K562 (cell line): ENCODE measurements around the gene ARHGEF40. TPM values are rescaled to one million over a fixed set of nuclear protein-coding genes. Genes with fewer than 3 reads are reported as not detected.

Experiments used
- ATAC-seq: fragments of 200-7000 bp; cut with Tn5 transposase; 3 replicates; pipeline ENCODE4 v1.9.1; 2020; ENCODE audit warnings: moderate library complexity
- BruUV-seq: library from RNA; stranded (reverse); fragments of 400-500 nt; replicated peaks from 2 replicates; lab custom pipeline; 2021; lab: Mats Ljungman, UMichigan
- CTCF ChIA-PET: fragments of 300-600 bp; formaldehyde crosslinking; extraction: SDS; loops from one replicate; lab custom pipeline; 2021; ENCODE audit warnings: low intra/inter-chr PET ratio; lab: Yijun Ruan, JAX
- POLR2A ChIA-PET: fragments of 300-600, 350-650 bp; sonication (Branson Sonifier 250); formaldehyde crosslinking; extraction: SDS; loops from one replicate; lab custom pipeline; 2021; ENCODE audit warnings: antibody characterized with exemption, inconsistent platforms; lab: Yijun Ruan, JAX
- DNase-seq, 4 experiments: peaks; one replicate each; pipeline versions ENCODE4 v3.0.0 to v3.0.0-alpha.2; 2011 to 2018; ENCODE audit warnings: low spot score in 3 of 4, mixed read lengths in 3 of 4; ENCODE audit errors: extremely low read depth in 1 of 4
- FAIRE-seq: peaks from 2 replicates; lab custom pipeline; 2011; peaks lifted over from hg19 to GRCh38; lab: Jason Lieb, UNC
- H2AFZ ChIP-seq: 2 replicates; pipeline ENCODE4 v1.6.0; 2011; ENCODE audit warnings: low read depth, low read length, control low read depth, inconsistent platforms
- H3K27ac ChIP-seq: fragments of 200-600 bp; 3 replicates; pipeline ENCODE4 v1.8.0; 2011; ENCODE audit warnings: low read depth, mild to moderate bottlenecking, control low read depth, inconsistent platforms, low read length, moderate library complexity, mixed read lengths; ENCODE audit errors: extremely low read depth
- H3K27me3 ChIP-seq, 2 experiments: fragments of 300-600 bp in 1 of 2; 2 replicates in 1 of 2; 3 replicates in 1 of 2; pipeline versions ENCODE4 v1.6.0 to v1.8.0; 2011; ENCODE audit warnings: inconsistent platforms in 2 of 2, low read length in 2 of 2, mild to moderate bottlenecking in 1 of 2, mixed read lengths in 1 of 2, moderate library complexity in 1 of 2; ENCODE audit not compliant: control insufficient read depth in 2 of 2, insufficient read depth in 2 of 2
- H3K36me3 ChIP-seq: fragments of 300-600 bp; 3 replicates; pipeline ENCODE4 v1.8.0; 2011; ENCODE audit warnings: mild to moderate bottlenecking, low read length, inconsistent platforms; ENCODE audit not compliant: control insufficient read depth, insufficient read depth
- H3K4me1 ChIP-seq, 2 experiments: fragments of 200-600 bp in 1 of 2; replicated peaks in 1 of 2; 2 replicates in 1 of 2; 3 replicates in 1 of 2; pipeline versions ENCODE4 v1.5.1 to v1.8.0; 2011; ENCODE audit warnings: inconsistent platforms in 2 of 2, low read length in 2 of 2, mild to moderate bottlenecking in 1 of 2, mixed read lengths in 1 of 2, moderate library complexity in 1 of 2; ENCODE audit not compliant: control insufficient read depth in 2 of 2, insufficient read depth in 2 of 2
- H3K4me2 ChIP-seq: 2 replicates; pipeline ENCODE4 v1.6.1; 2011; ENCODE audit warnings: low read length, control low read depth, inconsistent platforms, mixed read lengths; ENCODE audit not compliant: insufficient read depth
- H3K4me3 ChIP-seq: fragments of 200-600 bp; sonication (generic), shearing (Covaris generic); 2 replicates; pipeline ENCODE4 v1.5.1; 2016; ENCODE audit warnings: control low read depth, inconsistent platforms
- H3K79me2 ChIP-seq: fragments of 200-600 bp; 3 replicates; pipeline ENCODE4 v1.8.0; 2011; ENCODE audit warnings: low read length, inconsistent platforms; ENCODE audit not compliant: control insufficient read depth, insufficient read depth
- H3K9ac ChIP-seq, 2 experiments: 2 replicates each; pipeline versions ENCODE4 v1.6.0 to v1.6.1; 2011; ENCODE audit warnings: low read depth in 2 of 2, low read length in 2 of 2, control low read depth in 1 of 2, inconsistent platforms in 1 of 2, mild to moderate bottlenecking in 1 of 2, mixed read lengths in 1 of 2; ENCODE audit not compliant: insufficient read depth in 1 of 2
- H3K9me1 ChIP-seq: one replicate; pipeline ENCODE4 v1.6.0; 2011; ENCODE audit warnings: inconsistent platforms, mild to moderate bottlenecking, low read length, moderate library complexity; ENCODE audit not compliant: control insufficient read depth, insufficient read depth
- H3K9me3 ChIP-seq: replicated peaks from 2 replicates; pipeline ENCODE4 v1.5.1; 2011; ENCODE audit warnings: low read depth, low read length, inconsistent platforms; ENCODE audit not compliant: control insufficient read depth, insufficient read depth
- H4K20me1 ChIP-seq: replicated peaks from 2 replicates; pipeline ENCODE4 v1.6.1; 2011; ENCODE audit warnings: low read length, inconsistent platforms, mixed read lengths; ENCODE audit not compliant: control insufficient read depth, insufficient read depth
- GATA2 ChIP-seq: sonication (generic); formaldehyde crosslinking; IDR thresholded peaks from 2 replicates; pipeline ENCODE4 v1.4.0; 2020; ENCODE audit warnings: mild to moderate bottlenecking, missing genetic modification reagents
- HDGF ChIP-seq: fragments of 450-650 bp; IDR thresholded peaks from 2 replicates; pipeline ENCODE4 v1.6.1; 2016
- HOMEZ ChIP-seq: fragments of 250-450 bp; sonication (Bioruptor Pico); IDR thresholded peaks from 2 replicates; pipeline ENCODE4 v1.4.0; 2020; ENCODE audit warnings: mild to moderate bottlenecking, moderate library complexity
- IRF1 ChIP-seq: sonication (generic); formaldehyde crosslinking; IDR thresholded peaks from 2 replicates; pipeline ENCODE4 v1.8.0; 2022; ENCODE audit warnings: missing genetic modification reagents, mild to moderate bottlenecking, borderline replicate concordance
- NFIX ChIP-seq: fragments of 250-450 bp; sonication (Bioruptor Pico); IDR thresholded peaks from 2 replicates; pipeline ENCODE4 v1.4.0; 2020; ENCODE audit warnings: low read depth, mild to moderate bottlenecking, moderate library complexity
- STAT5B ChIP-seq: fragments of 250-450 bp; sonication (Bioruptor Pico); IDR thresholded peaks from 2 replicates; pipeline ENCODE4 v1.8.0; 2021; ENCODE audit warnings: mild to moderate bottlenecking, inconsistent platforms
- WGBS: fragments of 100-300 bp; shearing (Covaris generic); methylation state at CpG from one replicate; pipeline ENCODE4 v1.1.6; 2016; ENCODE audit warnings: low coverage, mixed read lengths; ENCODE audit not compliant: insufficient coverage; ENCODE audit errors: missing lambda C conversion rate; 5-methylcytosine and 5-hydroxymethylcytosine counted together
- in situ Hi-C: fragments of 300-500 bp; cut with MboI; formaldehyde crosslinking; loops from 4 replicates; pipeline ENCODE4 v1.15.0; 2018; ENCODE audit warnings: inconsistent platforms, mixed read lengths
- intact Hi-C: fragments of 100-400 bp; cut with micrococcal nuclease; formaldehyde crosslinking; loops from 2 replicates; pipeline ENCODE4 v1.14.2; 2022
- polyA plus RNA-seq, 8 experiments: library from polyadenylated mRNA; depleted of rRNA in 4 of 8; stranded (reverse) in 5 of 8; unstranded in 3 of 8; fragments of >200 nt; fragmentation: Nextera tagmentation in 2 of 8; fragmentation: Illumina TruSeq in 1 of 8; extraction: Ambion mirVana in 2 of 8; extraction: Trizol in 1 of 8; gene quantifications; 2 replicates each; pipeline versions ENCODE4 v1.2.1 to v1.2.3, GENCODE V29; 2011 to 2014; ENCODE audit warnings: inconsistent platforms in 1 of 8, missing spikeins in 1 of 8
- total RNA-seq, 7 experiments: library from RNA; depleted of rRNA in 6 of 7; stranded (reverse); fragments of >200 nt in 6 of 7; fragmentation: Illumina TruSeq in 2 of 7; extraction: Trizol in 2 of 7; gene quantifications; 2 replicates each; pipeline versions ENCODE4 v1.2.1 to v1.2.3, GENCODE V29; 2011 to 2021; ENCODE audit warnings: low replicate concordance in 1 of 7

The ARHGEF40 gene
- total and polyA plus RNA-seq, 9 of the 15 experiments (the other 6 are each of a cell fraction or from before 2014, with no cell fraction given) = 0.42 to 6.3 (median 3.8) TPM

GRCh38 chr14:21043387-21043973 lies 26.6 kb upstream of the ARHGEF40 start:
- Histone ChIP-seq H3K9me3 (no peaks in the 10 kb centered on the region), H3K4me3 (no peak overlapping the region), H3K4me1 (peaks cover 5 to 21% of the 10 kb centered on the region in 2 experiments; a peak in 4 of 5 replicates), H3K9ac (no peak overlapping the region), H2AFZ (peak overlapping the region; percentile 86), H4K20me1 (no peaks in the 10 kb centered on the region), H3K9me1 (no peaks in the 10 kb centered on the region), H3K79me2 (no peaks in the 10 kb centered on the region), H3K36me3 (no peaks in the 10 kb centered on the region), H3K4me2 (no peak overlapping the region; the same call in 1 of the 2 replicates), H3K27ac (no peak overlapping the region), H3K27me3 (no peaks in the 10 kb centered on the region)
- POLR2A ChIA-PET = interaction anchor here (0.7 kb wide), 1 partner anchor 28 kb away, joined by 3 read pairs; no protein-coding TSS in a partner anchor
- FAIRE-seq (no peak), ATAC-seq (no peak), DNase-seq (no peak)
- TF ChIP-seq HDGF = no peak
- no peak for TF ChIP-seq NFIX (CRISPR knock-in tag)
- TF ChIP-seq IRF1 = no peak
- no peak for TF ChIP-seq GATA2 (CRISPR knock-in tag)
- TF ChIP-seq HOMEZ (CRISPR knock-in tag) = no peak
- TF ChIP-seq STAT5B (CRISPR knock-in tag) = no peak
- in situ Hi-C loops = no loop called here
- BruUV-seq = no TSS peak
- CTCF ChIA-PET = interaction anchor here (0.9 kb wide), 1 partner anchor 29 kb away, joined by 3 read pairs; no protein-coding TSS in a partner anchor
- WGBS = 70% methylated on average over 2 of the region's 2 CpGs
- intact Hi-C loops = loop anchor here (5.0 kb wide), 1 partner anchor 186 kb away; no protein-coding TSS in a partner anchor
